Hematopoietic multipotent progenitor cell treated with erythropoietin and hydrocortisone succinate and interleukin-3 and kit ligand, for 17 days (in vitro differentiated cells): ENCODE results near the gene FGF3.

Source experiments
- DNase-seq: peaks from one replicate; pipeline ENCODE4 v3.0.0-alpha.2; 2015; ENCODE audit warnings: low spot score

FGF3 gene

DNA sequence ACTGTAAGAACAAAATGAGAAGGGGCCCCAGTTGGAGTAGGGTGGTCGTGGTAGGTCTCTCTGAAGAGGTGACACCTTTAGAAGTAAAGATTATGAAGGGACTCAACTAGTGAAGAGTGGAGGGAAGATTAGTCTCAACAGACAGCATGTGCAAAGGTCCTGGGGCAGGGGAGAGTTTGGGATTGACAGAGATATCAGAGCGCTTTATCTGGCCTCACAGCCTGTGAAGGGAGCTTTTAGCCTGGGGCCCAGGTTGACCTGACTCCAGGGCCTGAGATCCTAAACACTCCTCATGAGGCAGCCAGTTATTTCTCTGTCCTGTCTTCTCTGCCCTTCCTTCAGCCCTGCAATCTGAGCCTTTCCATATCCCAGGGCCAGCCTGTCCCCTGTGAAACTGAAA lies 16.2 kb downstream of the FGF3 start:
- DNase-seq = no peak

- no peak for DNase-seq
These were observed 16.6 kb downstream of the FGF3 start for GRCh38 chr11:69802590-69802989.

- peak; percentile 7 for DNase-seq
These were observed 17.5 kb downstream of the FGF3 start for GRCh38 chr11:69801513-69802335.

GRCh38 chr11:69800278-69800677 lies 18.9 kb downstream of the FGF3 start:
- no peak for DNase-seq

DNA sequence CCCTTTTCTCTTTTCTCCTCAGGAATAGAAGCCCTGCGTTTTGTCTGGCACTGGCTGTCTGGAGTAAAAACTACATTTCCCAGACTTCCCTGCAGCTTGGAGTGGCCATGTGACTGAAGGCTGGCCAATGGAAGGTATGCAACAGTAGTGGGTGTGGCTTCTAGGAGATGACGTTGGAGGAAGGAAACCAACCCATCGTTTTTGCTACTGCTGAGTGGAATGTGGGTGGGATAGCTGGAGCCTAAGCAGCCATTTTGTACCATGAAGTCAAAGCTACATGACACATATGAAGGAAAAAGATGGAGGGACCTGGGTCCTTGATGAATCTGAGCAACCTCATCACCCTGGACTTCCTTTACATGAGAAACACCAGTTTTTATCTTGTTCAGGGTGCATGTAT lies 19.6 kb downstream of the FGF3 start:
- no peak for DNase-seq

DNA sequence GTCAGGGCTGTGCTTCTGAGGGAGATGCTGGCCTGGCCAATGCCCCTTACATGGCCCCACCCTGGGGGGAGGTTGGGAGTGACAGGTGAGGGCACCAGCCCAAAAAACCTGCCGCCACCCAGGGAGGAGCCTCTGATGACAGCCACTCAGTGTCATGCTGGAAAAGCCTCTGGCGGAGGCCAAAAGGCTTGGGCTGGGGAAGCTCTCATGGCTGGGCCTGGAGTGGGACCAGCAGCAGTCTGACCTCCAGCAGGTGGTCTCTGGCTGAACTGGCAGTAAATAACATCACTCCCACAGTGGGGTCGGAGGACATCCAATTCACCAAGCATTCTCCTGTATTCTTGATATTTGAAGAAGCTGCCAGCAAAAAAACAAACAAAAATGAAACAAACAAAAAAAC lies 20.1 kb downstream of the FGF3 start:
- no peak for DNase-seq

GRCh38 chr11:69797737-69798528 lies 21.3 kb downstream of the FGF3 start:
- no peak for DNase-seq

- DNase-seq = no peak
These were observed 22.1 kb downstream of the FGF3 start for GRCh38 chr11:69797156-69797555.

DNA sequence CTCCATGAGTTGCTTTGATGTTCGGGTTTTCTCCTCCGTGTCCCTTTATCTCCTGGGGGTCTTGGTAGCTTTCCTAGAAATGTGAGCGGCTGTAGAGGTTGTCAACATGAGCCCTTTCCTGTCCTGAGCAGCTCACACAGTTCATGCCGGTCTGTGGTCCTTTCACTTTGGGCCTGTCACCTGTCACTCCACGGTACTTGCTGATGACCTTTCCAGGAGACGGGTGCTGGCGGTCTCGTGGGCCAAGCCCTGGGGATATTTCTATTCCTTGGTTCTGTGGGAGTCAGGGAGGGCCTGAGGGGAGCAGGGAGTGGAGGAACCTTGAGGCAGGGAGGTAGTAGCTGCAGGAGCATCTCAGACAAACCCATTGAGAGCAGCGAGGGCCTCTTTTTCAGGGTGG lies 23.2 kb downstream of the FGF3 start:
- no peak for DNase-seq

DNA sequence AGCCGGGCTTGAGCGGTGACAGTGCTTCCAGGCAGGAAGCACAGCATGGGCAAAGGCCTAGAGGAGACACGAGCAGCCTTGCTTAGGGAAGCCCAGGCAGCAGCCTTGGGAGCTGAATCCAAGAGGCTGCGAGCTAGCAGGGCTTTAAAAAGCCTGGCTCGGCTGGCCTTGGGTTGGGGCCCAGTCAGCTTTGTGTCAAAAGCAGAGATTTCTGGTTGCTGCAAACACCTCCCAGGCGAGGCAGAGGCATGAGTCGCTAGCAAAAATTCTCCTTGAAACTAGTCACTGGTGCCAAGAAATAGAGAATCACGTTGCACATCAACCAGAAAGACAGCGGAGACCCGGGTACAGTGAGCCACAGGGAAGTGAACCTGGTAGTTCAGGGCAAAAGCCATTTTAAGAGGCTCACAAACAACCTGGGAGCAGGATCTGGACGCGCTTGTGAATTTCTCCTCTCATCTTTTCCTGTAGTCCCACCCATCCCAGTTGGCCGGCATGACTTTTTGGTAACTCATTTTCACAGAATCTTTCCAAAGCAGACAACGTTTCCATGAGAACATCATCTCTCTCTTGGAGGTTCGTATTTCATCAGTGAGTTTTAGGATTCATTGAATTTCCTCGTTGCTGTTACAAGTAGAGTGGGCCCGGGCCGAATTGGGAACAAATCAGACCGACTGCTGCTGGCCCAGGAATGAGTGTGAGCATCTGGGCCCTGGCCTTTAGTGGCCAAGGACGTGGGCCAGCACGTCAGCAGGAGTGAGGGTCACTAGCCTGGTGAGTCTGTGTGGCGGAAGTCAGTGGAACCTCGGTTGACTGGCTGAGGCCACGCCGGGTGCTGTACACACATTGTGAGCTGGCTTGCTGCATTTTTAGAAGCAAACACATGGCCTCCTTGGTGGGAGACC lies 27.7 kb downstream of the FGF3 start:
- DNase-seq = no peak

DNA sequence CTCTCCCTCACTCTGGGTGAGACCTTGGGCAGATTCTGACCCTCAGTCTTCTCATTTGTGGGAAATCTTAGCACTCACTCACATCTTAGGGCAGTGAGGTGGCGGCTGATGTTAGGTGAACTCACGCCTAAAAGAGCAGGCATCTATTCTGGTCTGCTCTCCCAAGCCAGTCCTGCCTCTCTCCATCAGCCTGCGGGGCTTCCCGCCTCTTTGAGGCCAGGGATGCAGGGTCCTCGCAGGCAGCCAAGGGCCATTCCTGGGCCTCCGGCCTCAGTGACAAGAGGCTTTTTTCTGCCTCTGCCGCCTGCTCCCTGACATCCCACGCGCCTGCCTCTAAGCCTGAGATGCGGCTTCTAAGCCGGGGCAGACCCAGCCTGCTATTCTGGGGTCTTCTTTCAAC lies 30.3 kb downstream of the FGF3 start:
- DNase-seq = no peak

GRCh38 chr11:69787906-69788305 lies 31.3 kb downstream of the FGF3 start:
- no peak for DNase-seq

DNA sequence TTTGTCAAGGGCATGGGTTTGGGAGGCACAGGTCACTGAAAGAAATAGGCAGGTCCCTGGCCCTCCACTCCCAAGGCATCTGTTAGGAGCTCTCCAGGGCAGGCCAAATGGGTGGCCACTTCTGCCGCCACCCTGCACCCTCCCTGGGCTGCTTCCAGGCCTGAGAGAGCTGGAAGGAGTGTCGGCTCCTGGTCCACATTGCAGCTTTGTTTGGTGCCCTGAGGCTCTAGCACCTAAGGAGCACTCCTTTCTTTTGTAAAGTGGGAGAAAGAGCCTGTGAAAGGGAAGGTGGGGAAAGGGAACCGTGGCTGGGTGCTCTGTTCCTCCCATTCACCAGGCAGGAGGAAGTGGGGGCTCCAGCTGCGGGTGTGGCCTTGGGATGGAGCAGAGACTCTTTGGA lies 31.8 kb downstream of the FGF3 start:
- no peak for DNase-seq

GRCh38 chr11:69781241-69781640 lies 38.0 kb downstream of the FGF3 start:
- no peak for DNase-seq

DNA sequence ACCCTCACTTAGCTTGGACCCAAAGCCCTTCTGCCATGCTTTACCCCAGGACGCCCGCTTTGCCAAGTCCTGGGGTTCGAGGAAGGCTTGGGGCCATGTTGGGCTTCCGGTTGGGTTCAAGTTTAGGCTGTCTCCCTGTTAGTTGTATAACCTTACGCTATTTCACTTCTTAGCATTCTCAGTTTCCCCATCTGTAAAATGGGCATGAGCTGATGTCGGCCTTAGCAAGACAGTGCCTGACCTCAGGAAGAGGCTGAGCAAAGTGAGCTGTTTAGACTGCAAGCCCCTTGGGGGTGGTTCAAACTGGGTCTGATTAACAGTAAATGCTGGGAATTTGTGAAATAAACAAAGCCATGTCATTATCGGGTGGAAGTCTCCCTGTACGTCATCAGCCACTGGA lies 40.8 kb downstream of the FGF3 start:
- DNase-seq = no peak

GRCh38 chr11:69775163-69775755 lies 44.0 kb downstream of the FGF3 start, which contains the start of gene FGF4:
Gene FGF4, minus strand, starts transcription at chr11:69775341. Its CDS starts 257 bp downstream, at chr11:69775084.
- no peak for DNase-seq

- DNase-seq = no peak
These were observed 44.7 kb downstream of the FGF3 start for GRCh38 chr11:69774354-69775162.

DNA sequence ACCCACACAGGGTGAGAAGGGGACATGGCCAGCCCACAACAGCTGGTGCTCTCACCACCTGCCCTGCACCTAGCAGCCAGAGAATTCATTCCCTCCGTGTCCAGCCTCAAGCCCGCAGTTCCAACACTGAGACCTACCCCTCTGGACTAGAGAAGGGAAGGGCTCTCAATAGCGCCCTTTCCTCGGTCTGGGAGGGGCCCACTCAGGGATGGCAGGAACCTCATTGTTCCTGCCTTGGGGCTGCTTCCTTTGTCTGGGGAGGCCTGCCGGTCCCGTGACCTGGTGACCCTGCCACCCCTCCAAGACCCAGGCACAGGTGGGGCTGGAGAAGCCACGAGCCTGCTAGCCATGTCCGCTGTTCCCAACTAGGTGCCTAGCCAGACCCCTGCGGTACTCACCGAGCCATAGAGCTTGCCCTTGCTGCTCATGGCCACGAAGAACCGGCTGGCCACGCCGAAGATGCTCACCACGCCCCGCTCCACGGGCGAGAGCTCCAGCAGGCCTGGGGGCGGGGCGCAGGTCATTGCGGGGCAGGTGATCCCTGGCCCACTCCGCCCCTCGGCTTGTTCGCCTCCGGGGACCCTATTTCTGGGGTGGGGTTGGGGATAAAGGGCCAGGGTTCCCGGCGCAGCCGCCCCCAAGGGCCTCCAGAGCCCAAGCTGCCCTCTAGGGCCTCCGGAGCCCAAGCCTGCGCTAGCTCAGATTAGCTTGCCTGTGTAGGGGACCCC lies 45.4 kb downstream of the FGF3 start:
- no peak for DNase-seq

GRCh38 chr11:69771466-69771865 lies 47.8 kb downstream of the FGF3 start:
- no peak for DNase-seq

- no peak for DNase-seq
These were observed 48.7 kb downstream of the FGF3 start for GRCh38 chr11:69770540-69770939.
